GM18517 (cell line): ENCODE results near the gene ZNF10.

Experiments used
- ATAC-seq: cut with Tn5 transposase; IDR thresholded peaks from one replicate; pipeline ENCODE4 v1.9.1; 2021; ENCODE audit warnings: mild to moderate bottlenecking, moderate library complexity; ENCODE audit not compliant: unreplicated experiment

ZNF10 gene

GRCh38 chr12:133130038-133130807, at the start of gene ZNF10, which contains the start of gene ZNF891:
Gene ZNF10, plus strand, starts transcription at chr12:133130627. Its CDS starts 13,866 bp downstream, at chr12:133144493.
Gene ZNF891, minus strand, starts transcription at chr12:133130274. Its CDS starts 8,356 bp downstream, at chr12:133121918.
- ATAC-seq, result peak; percentile 91

- peak; percentile 24 for ATAC-seq
Measured at GRCh38 chr12:133081159-133081780, 49.2 kb upstream of the ZNF10 start.

GRCh38 chr12:133083345-133083744, 47.1 kb upstream of the ZNF10 start:
- ATAC-seq, result no peak

GRCh38 chr12:133105620-133106019, 24.8 kb upstream of the ZNF10 start:
- no peak for ATAC-seq

- ATAC-seq, result no peak
Measured at GRCh38 chr12:133106253-133106652, 24.2 kb upstream of the ZNF10 start.

- ATAC-seq, result no peak
Measured at GRCh38 chr12:133107121-133107520, 23.3 kb upstream of the ZNF10 start.

- ATAC-seq, result no peak
Measured at GRCh38 chr12:133108150-133108549, 22.3 kb upstream of the ZNF10 start.

GRCh38 chr12:133120385-133121191, 9.8 kb upstream of the ZNF10 start:
- no peak for ATAC-seq

- ATAC-seq, result no peak
Measured at GRCh38 chr12:133124674-133125073, 5.8 kb upstream of the ZNF10 start.

GRCh38 chr12:133129368-133130037, 924 bp upstream of the ZNF10 start:
- ATAC-seq, result peak; percentile 1

GRCh38 chr12:133130808-133131128, 341 bp downstream of the ZNF10 start:
- ATAC-seq, result no peak

GRCh38 chr12:133135747-133136146, 5.3 kb downstream of the ZNF10 start:
- no peak for ATAC-seq

- ATAC-seq, result no peak
Measured at GRCh38 chr12:133145981-133146380, 15.6 kb downstream of the ZNF10 start.

- ATAC-seq, result no peak
Measured at GRCh38 chr12:133156125-133156690, 25.8 kb downstream of the ZNF10 start.

- ATAC-seq, result no peak
Measured at GRCh38 chr12:133165776-133166175, 35.3 kb downstream of the ZNF10 start.

- ATAC-seq, result no peak
Measured at GRCh38 chr12:133172491-133172890, 42.1 kb downstream of the ZNF10 start.

GRCh38 chr12:133174901-133175300, 44.5 kb downstream of the ZNF10 start:
- ATAC-seq, result no peak

GRCh38 chr12:133180669-133181068, 50.2 kb downstream of the ZNF10 start:
- no peak for ATAC-seq

GRCh38 chr12:133181238-133181959, 51.0 kb downstream of the ZNF10 start, which contains the start of gene ZNF268:
Gene ZNF268, plus strand, starts transcription at chr12:133181495. Its CDS starts 503 bp downstream, at chr12:133181998.
- peak; percentile 90 for ATAC-seq

GRCh38 chr12:133190176-133190575, 59.7 kb downstream of the ZNF10 start:
- ATAC-seq, result no peak
